ENCODE data around the gene TXNDC17.

DNA sequence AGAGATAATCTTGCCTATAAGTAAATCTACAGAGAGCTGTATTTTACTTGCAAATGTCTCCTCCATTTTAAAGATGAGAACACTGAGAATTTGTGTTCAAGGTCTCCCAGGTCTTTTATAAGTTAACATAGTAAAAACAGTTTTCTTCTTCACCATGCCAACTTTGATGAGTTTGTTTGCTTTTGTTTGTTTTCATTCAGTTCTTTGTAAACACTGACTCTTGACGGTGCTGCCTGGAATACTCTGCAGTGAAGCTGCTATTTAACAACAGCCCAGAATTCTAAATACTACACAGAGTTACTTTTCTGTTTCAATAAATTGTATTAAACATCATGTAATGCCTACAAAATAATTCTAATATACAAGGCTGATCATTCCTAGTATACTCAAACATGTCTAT, 43.1 kb upstream of the TXNDC17 start:
- TF ChIP-seq ZNF274 (IDR thresholded peaks at IDR 0.05; ENCODE audit: low read depth, low read length) (no peak), YY1 (IDR thresholded peaks at IDR 0.05; ENCODE audit: insufficient read depth, insufficient read length) (no peak)

Data from NT2/D1 (cell line).